HuH-7.5 (cell line): Measurements from ENCODE around the gene RABGGTA.

Experiments used
- DNase-seq: peaks from one replicate; pipeline ENCODE4 v3.0.0; 2011; ENCODE audit warnings: low spot score

The RABGGTA gene

GRCh38 chr14:24304019-24304387 lies 32.6 kb upstream of the RABGGTA start:
- no peak for DNase-seq

- no peak for DNase-seq
Measured at GRCh38 chr14:24300326-24300980, 29.1 kb upstream of the RABGGTA start.

- DNase-seq, result peak; percentile 87
Measured at GRCh38 chr14:24299255-24300191, 28.1 kb upstream of the RABGGTA start, which contains the start of the genes DHRS1 and NOP9. DHRS1 (minus strand) TSS chr14:24299780; CDS start chr14:24299106, 674 bp downstream. NOP9 (plus strand) TSS chr14:24299850; CDS start chr14:24299955, 105 bp downstream.

GRCh38 chr14:24298892-24299254 lies 27.5 kb upstream of the RABGGTA start:
- no peak for DNase-seq

- DNase-seq, result no peak
Measured at GRCh38 chr14:24297190-24297964, 26.0 kb upstream of the RABGGTA start.

GRCh38 chr14:24296341-24297157 lies 25.2 kb upstream of the RABGGTA start:
- DNase-seq, result peak; percentile 70

GRCh38 chr14:24293525-24293924 lies 22.1 kb upstream of the RABGGTA start:
- DNase-seq, result no peak

GRCh38 chr14:24292118-24292807 lies 20.9 kb upstream of the RABGGTA start:
- no peak for DNase-seq

- DNase-seq, result no peak
Measured at GRCh38 chr14:24291446-24292117, 20.2 kb upstream of the RABGGTA start.

- DNase-seq, result no peak
Measured at GRCh38 chr14:24290746-24291145, 19.3 kb upstream of the RABGGTA start.

GRCh38 chr14:24289649-24290280 lies 18.4 kb upstream of the RABGGTA start:
- no peak for DNase-seq

- DNase-seq, result no peak
Measured at GRCh38 chr14:24286996-24287395, 15.6 kb upstream of the RABGGTA start.

GRCh38 chr14:24285351-24285750 lies 14.0 kb upstream of the RABGGTA start:
- DNase-seq, result no peak

GRCh38 chr14:24284501-24285035 lies 13.2 kb upstream of the RABGGTA start:
- no peak for DNase-seq

GRCh38 chr14:24283796-24284460 lies 12.5 kb upstream of the RABGGTA start:
- no peak for DNase-seq

- no peak for DNase-seq
Measured at GRCh38 chr14:24282736-24283135, 11.3 kb upstream of the RABGGTA start.

GRCh38 chr14:24281636-24282035 lies 10.2 kb upstream of the RABGGTA start:
- no peak for DNase-seq

GRCh38 chr14:24280797-24281460 lies 9.5 kb upstream of the RABGGTA start:
- no peak for DNase-seq
